Epithelial cell of esophagus (primary cell): ENCODE results near the gene ASF1B.

Experiments
- DNase-seq: peaks from one replicate; pipeline ENCODE4 v3.0.0; 2010; ENCODE audit warnings: low read depth
- H3K4me3 ChIP-seq: 2 replicates; pipeline ENCODE4 v1.5.1; 2011; ENCODE audit warnings: mild to moderate bottlenecking, low read length, control low read depth
- TF ChIP-seq, protein P1 (sequence below): IDR thresholded peaks from 2 replicates; pipeline ENCODE4 v1.5.1; 2011; ENCODE audit warnings: low read depth, mild to moderate bottlenecking, low read length, control low read depth, inconsistent platforms; ENCODE audit not compliant: insufficient read depth; ENCODE audit errors: missing control alignments

Gene ASF1B

GRCh38 chr19:14073925-14074838, 62.2 kb downstream of the ASF1B start:
- peak overlapping the region; percentile 85 for H3K4me3 ChIP-seq
- DNase-seq, result peak; percentile 51
- TF ChIP-seq, protein P1, sequence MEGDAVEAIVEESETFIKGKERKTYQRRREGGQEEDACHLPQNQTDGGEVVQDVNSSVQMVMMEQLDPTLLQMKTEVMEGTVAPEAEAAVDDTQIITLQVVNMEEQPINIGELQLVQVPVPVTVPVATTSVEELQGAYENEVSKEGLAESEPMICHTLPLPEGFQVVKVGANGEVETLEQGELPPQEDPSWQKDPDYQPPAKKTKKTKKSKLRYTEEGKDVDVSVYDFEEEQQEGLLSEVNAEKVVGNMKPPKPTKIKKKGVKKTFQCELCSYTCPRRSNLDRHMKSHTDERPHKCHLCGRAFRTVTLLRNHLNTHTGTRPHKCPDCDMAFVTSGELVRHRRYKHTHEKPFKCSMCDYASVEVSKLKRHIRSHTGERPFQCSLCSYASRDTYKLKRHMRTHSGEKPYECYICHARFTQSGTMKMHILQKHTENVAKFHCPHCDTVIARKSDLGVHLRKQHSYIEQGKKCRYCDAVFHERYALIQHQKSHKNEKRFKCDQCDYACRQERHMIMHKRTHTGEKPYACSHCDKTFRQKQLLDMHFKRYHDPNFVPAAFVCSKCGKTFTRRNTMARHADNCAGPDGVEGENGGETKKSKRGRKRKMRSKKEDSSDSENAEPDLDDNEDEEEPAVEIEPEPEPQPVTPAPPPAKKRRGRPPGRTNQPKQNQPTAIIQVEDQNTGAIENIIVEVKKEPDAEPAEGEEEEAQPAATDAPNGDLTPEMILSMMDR, result no peak

DNA sequence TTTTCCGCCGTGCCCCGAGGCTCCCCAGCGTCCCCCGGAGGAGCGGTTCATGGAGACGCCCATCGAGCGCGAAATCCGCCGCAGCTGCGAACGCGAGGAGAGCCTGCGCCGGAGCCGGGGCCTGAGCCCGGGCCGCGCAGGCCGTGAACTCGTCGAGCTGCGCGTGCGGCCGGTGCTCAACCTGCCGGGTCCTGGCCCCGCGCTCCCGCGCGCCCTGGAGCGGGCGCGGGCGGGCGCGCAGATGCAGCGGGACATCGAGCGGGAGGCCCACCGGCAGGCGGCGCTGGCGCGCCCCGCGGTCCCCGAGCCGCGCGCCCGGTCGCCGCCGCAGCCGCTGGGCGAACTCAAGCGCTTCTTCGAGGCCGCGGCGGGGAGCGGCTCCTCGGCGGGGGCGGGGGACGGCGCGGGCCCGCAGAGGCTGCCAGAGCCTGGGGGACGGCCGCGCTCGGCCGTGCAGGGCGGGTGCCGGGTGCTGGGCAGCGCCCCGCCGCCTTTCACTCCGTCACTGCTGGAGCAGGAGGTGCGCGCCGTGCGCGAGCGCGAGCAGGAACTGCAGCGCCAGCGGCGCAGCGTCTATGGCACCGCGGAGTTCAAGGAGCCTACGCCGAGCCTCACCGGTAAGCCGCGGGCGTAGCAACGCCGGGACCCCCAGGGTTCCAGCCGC, 63.0 kb downstream of the ASF1B start:
- TF ChIP-seq, protein P1, result no peak
- DNase-seq, result peak; percentile 87
- peak overlapping the region; percentile 85 for H3K4me3 ChIP-seq

DNA sequence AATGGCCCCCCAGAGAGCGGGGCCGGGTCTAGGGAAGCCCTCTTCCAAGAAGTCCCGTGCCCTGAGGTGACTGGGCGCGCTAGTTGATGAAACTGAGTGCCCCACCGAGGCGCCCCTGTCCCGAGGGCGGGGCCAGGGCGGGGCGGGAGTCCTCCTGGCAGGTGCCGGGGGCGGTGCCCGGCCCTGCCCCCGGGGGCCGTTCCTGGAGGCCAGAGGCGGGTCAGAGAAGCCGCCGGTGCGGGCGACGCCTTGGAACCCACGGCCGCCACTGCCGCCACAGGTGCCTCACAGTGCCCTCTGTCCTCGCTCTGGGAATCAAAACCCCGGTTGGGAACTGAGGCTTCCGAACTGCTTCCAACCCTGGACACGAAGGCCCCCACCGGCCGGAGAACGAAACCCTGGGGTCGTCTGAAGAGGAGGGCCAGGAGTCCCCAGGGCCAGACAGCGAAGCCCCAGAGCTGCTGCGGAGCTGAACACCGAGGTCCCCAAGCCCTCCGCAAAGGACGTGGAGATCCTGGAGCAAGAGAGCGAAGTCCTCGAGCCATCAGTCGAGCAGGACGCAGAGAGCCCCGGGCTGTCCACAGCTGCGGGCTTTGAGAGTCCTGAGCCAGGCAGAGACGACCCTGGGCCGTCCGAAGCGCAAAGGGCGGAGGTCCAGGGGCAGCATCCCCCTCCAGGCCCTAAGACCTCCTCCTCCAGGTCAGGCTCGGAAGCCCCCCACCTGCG, 63.7 kb downstream of the ASF1B start, which contains the start of gene MISP3:
Gene MISP3 (plus strand): TSS at position 252 of the 726 bp plus-strand sequence. CDS start 524 bp downstream, outside the sequence.
- DNase-seq, result no peak
- peak within 1 kb of the TSS; percentile 85 for H3K4me3 ChIP-seq
- TF ChIP-seq, protein P1, result no peak

DNA sequence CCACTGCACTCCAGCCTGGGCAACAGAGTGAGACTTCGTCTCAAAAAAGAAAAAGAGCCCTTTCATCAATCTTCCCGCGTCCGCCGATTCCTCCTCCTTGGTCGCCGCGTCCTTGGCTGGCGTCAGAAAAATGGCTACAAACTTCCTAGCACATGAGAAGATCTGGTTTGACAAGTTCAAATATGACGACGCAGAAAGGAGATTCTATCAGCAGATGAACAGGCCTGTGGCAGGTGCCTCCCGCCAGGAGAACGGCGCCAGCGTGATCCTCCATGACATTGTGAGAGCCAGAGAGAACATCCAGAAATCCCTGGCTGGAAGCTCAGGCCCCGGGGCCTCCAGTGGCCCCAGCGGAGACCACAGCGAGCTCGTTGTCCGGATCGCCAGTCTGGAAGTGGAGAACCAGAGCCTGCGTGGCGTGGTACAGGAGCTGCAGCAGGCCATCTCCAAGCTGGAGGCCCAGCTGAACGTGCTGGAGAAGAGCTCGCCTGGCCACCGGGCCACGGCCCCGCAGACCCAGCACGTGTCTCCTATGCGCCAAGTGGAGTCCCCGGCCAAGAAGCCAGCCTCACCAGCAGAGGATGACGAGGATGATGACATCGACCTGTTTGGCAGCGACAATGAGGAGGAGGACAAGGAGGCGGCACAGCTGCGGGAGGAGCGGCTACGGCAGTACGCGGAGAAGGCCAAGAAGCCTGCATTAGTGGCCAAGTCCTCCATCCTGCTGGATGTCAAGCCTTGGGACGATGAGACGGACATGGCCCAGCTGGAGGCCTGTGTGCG, 65.9 kb downstream of the ASF1B start:
- TF ChIP-seq, protein P1, result no peak

More for the DNA sequence above, 65.9 kb downstream of the ASF1B start:
- H3K4me3 ChIP-seq, result no peak overlapping the region
- DNase-seq, result no peak
